H1 (cell line): ENCODE data around the gene ENO2. TPM values are rescaled to one million over a fixed set of nuclear protein-coding genes. Genes with fewer than 3 reads are reported as not detected.

Experiments used
- CTCF ChIA-PET: fragments of 300-600 bp; sonication (Branson Sonifier 250); formaldehyde crosslinking; loops from one replicate; lab custom pipeline; 2021; ENCODE audit not compliant: partially characterized antibody; lab: Charles Lee
- POLR2A ChIA-PET: fragments of 300-600 bp; sonication (Branson Sonifier 250); formaldehyde crosslinking; loops from one replicate; lab custom pipeline; 2021; ENCODE audit warnings: inconsistent platforms; ENCODE audit not compliant: partially characterized antibody; lab: Charles Lee
- DNase-seq, 2 experiments: peaks; one replicate each; pipeline versions ENCODE4 v3.0.0 to v3.0.0-alpha.2; 2010 to 2022; ENCODE audit warnings: low spot score in 2 of 2, low read depth in 1 of 2, mixed read lengths in 1 of 2
- FAIRE-seq: peaks from 2 replicates; lab custom pipeline; 2011; peaks lifted over from hg19 to GRCh38; lab: Jason Lieb, UNC
- H2AFZ ChIP-seq: 2 replicates; pipeline ENCODE4 v1.8.1; 2012; ENCODE audit warnings: low read length, inconsistent platforms
- H2AK5ac ChIP-seq: 2 replicates; pipeline ENCODE4 v1.6.1; 2013; ENCODE audit warnings: low read depth, low read length
- H2BK120ac ChIP-seq: replicated peaks from 2 replicates; pipeline ENCODE3; 2013; ENCODE audit warnings: low read depth, low read length, inconsistent platforms
- H2BK12ac ChIP-seq: 2 replicates; pipeline ENCODE4 v1.6.1; 2013; ENCODE audit warnings: low read depth, low read length
- H2BK15ac ChIP-seq: 2 replicates; pipeline ENCODE4 v1.6.1; 2013; ENCODE audit warnings: low read length
- H2BK20ac ChIP-seq: 2 replicates; pipeline ENCODE4 v1.6.1; 2013; ENCODE audit warnings: low read length
- H2BK5ac ChIP-seq: 2 replicates; pipeline ENCODE4 v1.6.1; 2013; ENCODE audit warnings: low read depth, low read length
- H3K14ac ChIP-seq: 2 replicates; pipeline ENCODE4 v1.6.1; 2013; ENCODE audit warnings: inconsistent platforms; ENCODE audit not compliant: insufficient read length
- H3K18ac ChIP-seq: 2 replicates; pipeline ENCODE4 v1.6.1; 2013; ENCODE audit warnings: low read length; ENCODE audit errors: extremely low read depth
- H3K23ac ChIP-seq: 2 replicates; pipeline ENCODE4 v1.6.1; 2013; ENCODE audit warnings: inconsistent platforms; ENCODE audit not compliant: insufficient read length
- H3K23me2 ChIP-seq: 2 replicates; pipeline ENCODE4 v1.6.1; 2013; ENCODE audit warnings: low read depth, low read length
- H3K27ac ChIP-seq: 2 replicates; pipeline ENCODE4 v1.6.1; 2011; ENCODE audit warnings: low read depth, low read length, inconsistent platforms
- H3K27me3 ChIP-seq, 4 experiments: replicated peaks in 1 of 4; 1 replicate in 1 of 4; 2 replicates in 3 of 4; pipeline versions ENCODE4 v1.6.1 to v1.8.1; 2011 to 2013; ENCODE audit warnings: low read length in 3 of 4, mild to moderate bottlenecking in 3 of 4, inconsistent platforms in 2 of 4, mixed read lengths in 2 of 4, moderate library complexity in 1 of 4; ENCODE audit not compliant: control insufficient read depth in 3 of 4, insufficient read depth in 3 of 4; ENCODE audit errors: extremely low read depth in 1 of 4
- H3K36me3 ChIP-seq, 4 experiments: 2 replicates each; pipeline versions ENCODE4 v1.6.1 to v1.8.1; 2011 to 2013; ENCODE audit warnings: mild to moderate bottlenecking in 4 of 4, low read length in 3 of 4, moderate library complexity in 2 of 4, control low read depth in 1 of 4, inconsistent platforms in 1 of 4; ENCODE audit not compliant: insufficient read depth in 4 of 4, control insufficient read depth in 2 of 4
- H3K4ac ChIP-seq: replicated peaks from 2 replicates; pipeline ENCODE3; 2013; ENCODE audit warnings: low read length, low read depth, mixed read lengths, inconsistent platforms; ENCODE audit not compliant: insufficient read length
- H3K4me1 ChIP-seq, 4 experiments: replicated peaks in 1 of 4; 1 replicate in 1 of 4; 2 replicates in 3 of 4; pipeline versions ENCODE4 v1.6.1 to v1.8.1; 2011 to 2013; ENCODE audit warnings: low read length in 3 of 4, inconsistent platforms in 2 of 4, mixed read lengths in 1 of 4; ENCODE audit not compliant: insufficient read depth in 4 of 4, control insufficient read depth in 3 of 4
- H3K4me2 ChIP-seq, 2 experiments: 2 replicates each; pipeline versions ENCODE4 v1.6.1 to v1.8.1; 2011 to 2013; ENCODE audit warnings: low read depth in 2 of 2, low read length in 2 of 2, control low read depth in 1 of 2, inconsistent platforms in 1 of 2, mild to moderate bottlenecking in 1 of 2; ENCODE audit not compliant: insufficient read depth in 1 of 2
- H3K4me3 ChIP-seq, 4 experiments: fragments of 200-600, 300-600 bp in 1 of 4; sonication (generic), shearing (Covaris generic), sonication (Bioruptor Twin) in 1 of 4; 2 replicates each; pipeline versions ENCODE4 v1.5.1 to v1.8.1; 2011 to 2016; ENCODE audit warnings: low read length in 4 of 4, low read depth in 3 of 4, control low read depth in 2 of 4, inconsistent platforms in 2 of 4, mild to moderate bottlenecking in 2 of 4, mixed read lengths in 1 of 4, moderate library complexity in 1 of 4; ENCODE audit not compliant: insufficient read depth in 2 of 4; ENCODE audit errors: extremely low read depth in 1 of 4
- H3K56ac ChIP-seq: replicated peaks from 2 replicates; pipeline ENCODE3; 2013; ENCODE audit warnings: low read depth, mild to moderate bottlenecking, mixed read lengths, low read length, inconsistent platforms; ENCODE audit not compliant: insufficient read length
- H3K79me1 ChIP-seq: 2 replicates; pipeline ENCODE4 v1.6.1; 2013; ENCODE audit warnings: low read depth, low read length, control low read depth
- H3K79me2 ChIP-seq, 2 experiments: 2 replicates each; pipeline versions ENCODE4 v1.6.1 to v1.8.1; 2012 to 2013; ENCODE audit warnings: low read length in 2 of 2, mild to moderate bottlenecking in 2 of 2, inconsistent platforms in 1 of 2; ENCODE audit not compliant: insufficient read depth in 2 of 2, control insufficient read depth in 1 of 2
- H3K9ac ChIP-seq, 4 experiments: replicated peaks in 1 of 4; 1 replicate in 1 of 4; 2 replicates in 3 of 4; pipeline versions ENCODE4 v1.6.1 to v1.8.1; 2011 to 2013; ENCODE audit warnings: low read depth in 3 of 4, low read length in 3 of 4, control low read depth in 2 of 4, mild to moderate bottlenecking in 2 of 4, moderate library complexity in 2 of 4, inconsistent platforms in 1 of 4; ENCODE audit errors: extremely low read depth in 1 of 4
- H3K9me3 ChIP-seq, 2 experiments: 2 replicates each; pipeline versions ENCODE4 v1.6.1 to v1.8.1; 2012 to 2013; ENCODE audit warnings: mild to moderate bottlenecking in 2 of 2, moderate library complexity in 2 of 2, control low read depth in 1 of 2, inconsistent platforms in 1 of 2, low read depth in 1 of 2, low read length in 1 of 2, mixed read lengths in 1 of 2; ENCODE audit not compliant: insufficient read depth in 2 of 2
- H4K20me1 ChIP-seq, 2 experiments: replicated peaks in 1 of 2; 2 replicates each; pipeline versions ENCODE3 to v1.8.1; 2011 to 2013; ENCODE audit warnings: inconsistent platforms in 2 of 2, low read length in 2 of 2, mild to moderate bottlenecking in 1 of 2; ENCODE audit not compliant: insufficient read depth in 2 of 2, control insufficient read depth in 1 of 2
- H4K5ac ChIP-seq: 2 replicates; pipeline ENCODE4 v1.6.1; 2013; ENCODE audit warnings: low read length, low read depth, mixed read lengths, inconsistent platforms; ENCODE audit not compliant: insufficient read length
- H4K8ac ChIP-seq: 2 replicates; pipeline ENCODE4 v1.8.0; 2013; ENCODE audit warnings: mild to moderate bottlenecking, moderate library complexity, low read length, inconsistent platforms; ENCODE audit not compliant: insufficient read depth; ENCODE audit errors: extremely low read depth
- H4K91ac ChIP-seq: replicated peaks from 2 replicates; pipeline ENCODE3; 2013; ENCODE audit warnings: low read length, mixed read lengths, inconsistent platforms; ENCODE audit not compliant: insufficient read length
- EGR1 ChIP-seq: IDR thresholded peaks from 2 replicates; pipeline ENCODE4 v1.6.1; 2011; ENCODE audit warnings: low read depth, low read length, borderline replicate concordance
- ZNF274 ChIP-seq: IDR thresholded peaks from 2 replicates; pipeline ENCODE4 v1.7.0; 2012; ENCODE audit warnings: low read length, borderline replicate concordance; ENCODE audit errors: extremely low read depth
- WGBS, 2 experiments: shearing (Covaris generic) in 1 of 2; methylation state at CpG; one replicate each; pipeline versions ENCODE4 v1.1.6 to v1.1.7; 2013 to 2015; ENCODE audit warnings: low lambda C conversion rate in 2 of 2, mixed read lengths in 2 of 2, inconsistent platforms in 1 of 2, low coverage in 1 of 2, missing lambda C conversion rate in 1 of 2; ENCODE audit not compliant: insufficient replicate concordance in 2 of 2, insufficient coverage in 1 of 2, insufficient read length in 1 of 2; ENCODE audit errors: extremely low coverage in 1 of 2, missing lambda C conversion rate in 1 of 2; 5-methylcytosine and 5-hydroxymethylcytosine counted together
- polyA plus RNA-seq, 7 experiments: library from polyadenylated mRNA; depleted of rRNA in 3 of 7; stranded (reverse) in 5 of 7; unstranded in 2 of 7; fragments of >200 nt in 5 of 7; fragments of 200-250 nt in 2 of 7; gene quantifications; 1 replicate in 5 of 7; 2 replicates in 1 of 7; 4 replicates in 1 of 7; pipeline versions ENCODE4 v1.2.1 to v1.2.3, GENCODE V29; 2011 to 2013; ENCODE audit warnings: missing spikeins in 2 of 7, mixed read lengths in 2 of 7
- total RNA-seq: library from RNA; stranded (reverse); fragmentation: NEBNext Ultra II Directional; extraction: Animal tissue kit (Norgen Biotek cat#: 25700); gene quantifications from 2 replicates; pipeline ENCODE4 v1.2.1, GENCODE V29; 2021
- TF ChIP-seq, protein P1 (sequence below): IDR thresholded peaks from 2 replicates; pipeline ENCODE4 v1.6.1; 2012; ENCODE audit warnings: inconsistent platforms

ENO2 gene
- total and polyA plus RNA-seq, 2 of the 8 experiments (the other 6 are each of a cell fraction or from before 2014, with no cell fraction given): 92.4 to 102 TPM

DNA sequence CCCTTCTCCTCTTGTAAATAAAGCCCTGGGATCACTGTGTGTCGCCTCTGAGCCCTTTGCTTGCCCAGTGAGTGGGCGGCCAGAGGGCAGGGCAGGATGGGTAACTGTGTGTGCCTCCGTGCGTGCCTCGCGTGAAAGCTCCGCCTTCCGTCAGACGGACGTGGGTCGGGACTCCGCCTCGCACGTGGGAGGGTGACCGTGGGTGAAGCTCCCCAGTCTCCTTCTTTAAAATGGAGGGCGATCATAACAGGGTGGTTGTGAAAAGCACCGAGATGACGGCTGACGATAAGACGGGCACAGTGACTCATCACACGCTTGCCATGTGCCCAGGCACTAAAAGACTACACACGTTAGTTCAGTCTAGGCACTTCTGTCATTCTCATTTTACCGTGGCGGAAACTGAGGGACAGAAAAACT, 46.9 kb downstream of the ENO2 start:
- Histone ChIP-seq H3K9ac (peak overlapping the region in 1 of 4 experiments; percentile 29; a peak in 1 of 7 replicates), H3K18ac (peak overlapping the region; percentile 63; the same call in 1 of the 2 replicates), H3K9me3 (no peaks in the 10 kb centered on the region), H3K23me2 (peaks cover 16% of the 10 kb centered on the region; the same call in 1 of the 2 replicates), H3K79me1 (no peaks in the 10 kb centered on the region), H4K91ac (peak overlapping the region; percentile 97), H4K8ac (peak overlapping the region; percentile 66; the same call in 1 of the 2 replicates), H3K56ac (peak overlapping the region; percentile 79), H3K4me1 (peaks cover 12 to 37% (median 30%) of the 10 kb centered on the region in 4 experiments), H3K36me3 (peaks cover 2 to 16% (median 8%) of the 10 kb centered on the region in 4 experiments; a peak in 7 of 8 replicates), H2BK15ac (peak overlapping the region; percentile 93; the same call in 1 of the 2 replicates), H3K79me2 (peaks cover 0 to 14% of the 10 kb centered on the region in 2 experiments; a peak in 2 of 4 replicates), H4K20me1 (no peaks in the 10 kb centered on the region), H2BK120ac (peak overlapping the region; percentile 84), H2AFZ (no peak overlapping the region), H3K4me3 (peak overlapping the region in 2 of 4 experiments; percentile 68 to 79; a peak in 4 of 8 replicates), H3K23ac (no peak overlapping the region), H3K27me3 (no peaks in the 10 kb centered on the region), H3K4ac (peak overlapping the region; percentile 94), H3K14ac (no peak overlapping the region), H2BK5ac (peak overlapping the region; percentile 85; the same call in 1 of the 2 replicates), H3K27ac (peak overlapping the region; percentile 51; the same call in 1 of the 2 replicates), H3K4me2 (peak overlapping the region; percentile 66 to 93), H4K5ac (peak overlapping the region; percentile 35), H2BK12ac (peak overlapping the region; percentile 94), H2BK20ac (peak overlapping the region; percentile 67), H2AK5ac (peak overlapping the region; percentile 76; the same call in 1 of the 2 replicates)
- TF ChIP-seq EGR1: peak; percentile 64; the same call in 1 of the 2 replicates
- no peak for TF ChIP-seq ZNF274
- TF ChIP-seq, protein P1, sequence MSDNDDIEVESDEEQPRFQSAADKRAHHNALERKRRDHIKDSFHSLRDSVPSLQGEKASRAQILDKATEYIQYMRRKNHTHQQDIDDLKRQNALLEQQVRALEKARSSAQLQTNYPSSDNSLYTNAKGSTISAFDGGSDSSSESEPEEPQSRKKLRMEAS: peak; percentile 35; the same call in 1 of the 2 replicates
- WGBS, 2 experiments: 55% methylated on average over 24 of the region's 24 CpGs; no CpG with 5 or more reads in 1 of the 2 experiments
- FAIRE-seq: no peak
- DNase-seq: no peak
- CTCF ChIA-PET: interaction anchor here (0.8 to 12.2 kb wide), 26 partner anchors 8 to 184 kb away, joined by 3 to 277 read pairs (median 6); partner anchors contain the start of genes C12orf57, LPCAT3, PHB2 and PTPN6
- POLR2A ChIA-PET: interaction anchor here (0.7 to 44.0 kb wide), 13 partner anchors 8 to 147 kb away, joined by 3 to 1596 read pairs (median 4); partner anchors contain the start of genes ATN1, C12orf57, C1RL and EMG1
